Measurements from ENCODE around the gene ZNF862. TPM values are rescaled to one million over a fixed set of nuclear protein-coding genes. Genes with fewer than 3 reads are reported as not detected.

The ZNF862 gene
- total and polyA plus RNA-seq, 8 donors = 8.3 to 20.1 (median 14.1) TPM

- no peak for ATAC-seq
- 86 to 95% methylated on average over 3 of the region's 3 CpGs for WGBS, 2 donors
- H3K36me3 ChIP-seq = no peaks in the 10 kb centered on the region
- no peaks in the 10 kb centered on the region for H3K9me3 ChIP-seq
- TF ChIP-seq CTCF (IDR thresholded peaks at IDR 0.05) = no peak
- DNase-seq = peak in 1 of 6 donors; percentile 4
- peaks cover 0 to 5% (median 0%) of the 10 kb centered on the region in 3 donors for H3K4me1 ChIP-seq
- no peaks in the 10 kb centered on the region for H3K27me3 ChIP-seq
- intact Hi-C loops (cut with DNase I) = no loop called here
- H3K27ac ChIP-seq = no peak overlapping the region
- no peak for FAIRE-seq
- H3K4me3 ChIP-seq = no peak overlapping the region
Observed at GRCh38 chr7:149870274-149870673, 32.1 kb downstream of the ZNF862 start.

GRCh38 chr7:149870701-149871483 is 32.7 kb downstream of the ZNF862 start:
- H3K27me3 ChIP-seq = no peaks in the 10 kb centered on the region
- no peaks in the 10 kb centered on the region for H3K9me3 ChIP-seq
- DNase-seq = peak in 1 of 6 donors; percentile 10
- WGBS, 2 donors = 89 to 90% methylated on average over 12 of the region's 12 CpGs
- H3K27ac ChIP-seq = no peak overlapping the region
- H3K4me1 ChIP-seq = peaks cover 0 to 5% (median 0%) of the 10 kb centered on the region in 3 donors
- TF ChIP-seq CTCF (IDR thresholded peaks at IDR 0.05) = no peak
- no peak overlapping the region for H3K4me3 ChIP-seq
- no peak for FAIRE-seq
- intact Hi-C loops (cut with DNase I) = no loop called here
- H3K36me3 ChIP-seq = no peaks in the 10 kb centered on the region
- no peak for ATAC-seq

GRCh38 chr7:149871576-149871975 is 33.4 kb downstream of the ZNF862 start:
- DNase-seq (no peak), ATAC-seq (no peak), FAIRE-seq (no peak)
- TF ChIP-seq CTCF (IDR thresholded peaks at IDR 0.05) = no peak
- no peaks in the 10 kb centered on the region for H3K9me3 ChIP-seq
- H3K27ac ChIP-seq = no peak overlapping the region
- no peaks in the 10 kb centered on the region for H3K27me3 ChIP-seq
- H3K36me3 ChIP-seq = no peaks in the 10 kb centered on the region
- intact Hi-C loops (cut with DNase I) = no loop called here
- H3K4me3 ChIP-seq = no peak overlapping the region
- peaks cover 0 to 5% (median 0%) of the 10 kb centered on the region in 3 donors for H3K4me1 ChIP-seq
- 96 to 100% methylated on average over 1 of the region's 1 CpG for WGBS, 2 donors

DNA sequence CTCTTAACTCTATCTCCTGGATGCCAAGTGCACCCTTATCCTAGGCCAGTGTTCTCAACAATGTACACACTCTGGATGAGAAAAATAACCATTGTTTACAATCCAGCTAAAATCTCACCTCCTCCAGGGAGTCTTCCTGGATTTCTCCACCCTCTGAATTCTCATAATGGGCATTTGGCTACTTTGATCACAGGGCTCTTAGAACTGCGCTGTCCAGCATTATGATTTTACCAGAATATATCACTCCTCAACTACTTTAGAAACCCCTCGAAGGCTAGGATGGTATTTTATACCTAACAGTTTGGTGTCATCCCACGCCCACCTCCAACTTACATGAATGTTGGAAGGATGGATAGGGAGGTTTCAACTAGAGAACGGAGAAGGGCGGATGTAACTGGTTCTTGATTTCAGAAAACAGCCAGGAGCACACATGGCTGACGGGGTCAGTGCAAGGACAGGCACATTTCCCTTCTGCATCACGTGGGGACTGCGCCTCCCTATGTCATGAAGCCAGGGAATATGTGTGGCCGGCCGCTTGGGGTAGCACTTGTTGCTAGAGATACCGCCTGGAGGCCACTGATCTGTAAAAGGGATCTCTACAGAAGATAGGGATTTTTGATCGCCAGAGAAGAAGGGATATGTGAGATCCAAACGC is 34.4 kb downstream of the ZNF862 start:
- peaks cover 0 to 5% (median 0%) of the 10 kb centered on the region in 3 donors for H3K4me1 ChIP-seq
- H3K27ac ChIP-seq = peak overlapping the region; percentile 40 to 86 (median 80)
- peak in 5 of 6 donors; percentile 56 to 70 (median 63) for DNase-seq
- no peak for TF ChIP-seq CTCF (IDR thresholded peaks at IDR 0.05)
- WGBS, 2 donors = 21 to 25% methylated on average over 13 of the region's 13 CpGs
- H3K27me3 ChIP-seq = no peaks in the 10 kb centered on the region
- no peaks in the 10 kb centered on the region for H3K36me3 ChIP-seq
- H3K9me3 ChIP-seq = no peaks in the 10 kb centered on the region
- FAIRE-seq = peak; percentile 49
- ATAC-seq = peak; percentile 55 to 82 (median 72)
- intact Hi-C loops (cut with DNase I) = no loop called here
- H3K4me3 ChIP-seq = peak overlapping the region; percentile 54 to 88 (median 73)
